Colonic mucosa (tissue), 4 donors: ENCODE measurements around the gene TIMM22. TPM values are rescaled to one million over a fixed set of nuclear protein-coding genes. Genes with fewer than 3 reads are reported as not detected.

Experiments
- DNase-seq: peaks from one replicate; pipeline ENCODE4 v3.0.0-alpha.2; 2020
- H3K27ac ChIP-seq: fragments of 200-600 bp; one replicate; pipeline ENCODE4 v1.8.0; 2021
- H3K27me3 ChIP-seq: fragments of 200-600 bp; one replicate; pipeline ENCODE4 v1.8.0; 2021
- H3K36me3 ChIP-seq: fragments of 200-600 bp; one replicate; pipeline ENCODE4 v1.8.0; 2021
- H3K4me1 ChIP-seq: fragments of 200-600 bp; one replicate; pipeline ENCODE4 v1.8.0; 2021; ENCODE audit warnings: mild to moderate bottlenecking
- H3K4me3 ChIP-seq: fragments of 200-600 bp; one replicate; pipeline ENCODE4 v1.8.0; 2021
- H3K9ac ChIP-seq, 2 donors: one replicate each; pipeline ENCODE4 v1.7.0; 2013; ENCODE audit warnings: control low read depth in 2 of 2, low read depth in 2 of 2, low read length in 2 of 2
- H3K9me3 ChIP-seq: fragments of 200-600 bp; one replicate; pipeline ENCODE4 v1.8.0; 2021
- CTCF ChIP-seq: fragments of 200-600 bp; IDR thresholded peaks from one replicate; pipeline ENCODE4 v1.8.0; 2022; ENCODE audit warnings: antibody characterized with exemption, mild to moderate bottlenecking
- intact Hi-C: fragments of 100-400 bp; cut with DNase I; formaldehyde crosslinking; loops from one replicate; pipeline ENCODE4 v1.14.1; 2022
- total RNA-seq, 2 donors: library from RNA; stranded (reverse); fragmentation: NEBNext Ultra II Directional in 1 of 2; extraction: Animal tissue kit (Norgen Biotek cat#: 25700) in 1 of 2; gene quantifications; one replicate each; pipeline ENCODE4 v1.2.1, GENCODE V29; 2021
- donor health status: healthy.
- donor health status: DM: no; HTN: no; CAD: no.
- donor health status: DM: no; HTN: no; CAD: no.

Gene TIMM22
- total RNA-seq, 2 donors from 2014 or later, result 8.3 to 12.8 TPM

- Histone ChIP-seq H3K36me3 (no peaks in the 10 kb centered on the region), H3K4me1 (no peaks in the 10 kb centered on the region), H3K9me3 (no peaks in the 10 kb centered on the region), H3K27ac (no peak overlapping the region), H3K4me3 (no peak overlapping the region), H3K27me3 (no peaks in the 10 kb centered on the region), H3K9ac (no peak overlapping the region)
- no peak for TF ChIP-seq CTCF
- DNase-seq, result no peak
- intact Hi-C loops, result no loop called here
Measured at GRCh38 chr17:962166-962565, 34.8 kb upstream of the TIMM22 start.

GRCh38 chr17:962670-963069 is 34.3 kb upstream of the TIMM22 start:
- H3K4me1 ChIP-seq, result no peaks in the 10 kb centered on the region
- no peak for TF ChIP-seq CTCF
- no peaks in the 10 kb centered on the region for H3K27me3 ChIP-seq
- no peaks in the 10 kb centered on the region for H3K36me3 ChIP-seq
- no peaks in the 10 kb centered on the region for H3K9me3 ChIP-seq
- intact Hi-C loops, result no loop called here
- no peak overlapping the region for H3K4me3 ChIP-seq
- no peak overlapping the region for H3K9ac ChIP-seq
- DNase-seq, result no peak
- H3K27ac ChIP-seq, result no peak overlapping the region

GRCh38 chr17:964876-965275 is 32.1 kb upstream of the TIMM22 start:
- TF ChIP-seq CTCF, result no peak
- intact Hi-C loops, result no loop called here
- H3K27ac ChIP-seq, result no peak overlapping the region
- H3K9me3 ChIP-seq, result no peaks in the 10 kb centered on the region
- no peaks in the 10 kb centered on the region for H3K27me3 ChIP-seq
- no peak overlapping the region for H3K4me3 ChIP-seq
- no peaks in the 10 kb centered on the region for H3K4me1 ChIP-seq
- H3K9ac ChIP-seq, result no peak overlapping the region
- DNase-seq, result no peak
- no peaks in the 10 kb centered on the region for H3K36me3 ChIP-seq

GRCh38 chr17:965311-965989 is 31.5 kb upstream of the TIMM22 start:
- Histone ChIP-seq H3K27me3 (no peaks in the 10 kb centered on the region), H3K4me1 (no peaks in the 10 kb centered on the region), H3K4me3 (no peak overlapping the region), H3K9ac (no peak overlapping the region), H3K36me3 (no peaks in the 10 kb centered on the region), H3K27ac (no peak overlapping the region), H3K9me3 (no peaks in the 10 kb centered on the region)
- intact Hi-C loops, result no loop called here
- no peak for DNase-seq
- TF ChIP-seq CTCF, result no peak

- no peaks in the 10 kb centered on the region for H3K4me1 ChIP-seq
Measured at GRCh38 chr17:967122-967521, 29.8 kb upstream of the TIMM22 start.

More at GRCh38 chr17:967122-967521, 29.8 kb upstream of the TIMM22 start:
- H3K27ac ChIP-seq, result no peak overlapping the region
- H3K9me3 ChIP-seq, result no peaks in the 10 kb centered on the region
- H3K9ac ChIP-seq, result no peak overlapping the region
- intact Hi-C loops, result no loop called here
- no peak for DNase-seq
- no peaks in the 10 kb centered on the region for H3K27me3 ChIP-seq
- no peak for TF ChIP-seq CTCF
- no peak overlapping the region for H3K4me3 ChIP-seq
- H3K36me3 ChIP-seq, result no peaks in the 10 kb centered on the region
